GM12878 (cell line): ENCODE measurements around the gene C2CD5.

Source experiments
- ATF7 ChIP-seq: fragments of 450-650 bp; IDR thresholded peaks from 2 replicates; pipeline ENCODE4 v1.6.1; 2016; ENCODE audit warnings: low read depth, mild to moderate bottlenecking
- CTCF ChIP-seq, 3 experiments: IDR thresholded peaks in 2 of 3; conservative IDR thresholded peaks in 1 of 3; 2 replicates each; pipeline ENCODE4 v1.5.1; 2011; ENCODE audit warnings: low read depth in 3 of 3, low read length in 3 of 3, mild to moderate bottlenecking in 3 of 3, control low read depth in 2 of 3, moderate library complexity in 2 of 3, inconsistent platforms in 1 of 3, mixed read lengths in 1 of 3; ENCODE audit not compliant: control insufficient read depth in 2 of 3, insufficient read depth in 1 of 3; ENCODE audit errors: extremely low read depth in 1 of 3
- E2F4 ChIP-seq: IDR thresholded peaks from 2 replicates; pipeline ENCODE4 v1.6.1; 2012; ENCODE audit warnings: low read depth, low read length, improper control_type of control experiment
- FOS ChIP-seq: IDR thresholded peaks from 3 replicates; pipeline ENCODE4 v1.6.1; 2011; ENCODE audit warnings: borderline replicate concordance; ENCODE audit not compliant: insufficient read length; ENCODE audit errors: extremely low read depth
- GABPA ChIP-seq: IDR thresholded peaks from 2 replicates; pipeline ENCODE4 v1.6.1; 2014; ENCODE audit warnings: antibody characterized with exemption, low read depth, mild to moderate bottlenecking, inconsistent platforms
- NFIC ChIP-seq: IDR thresholded peaks from 2 replicates; pipeline ENCODE4 v1.6.1; 2012; ENCODE audit warnings: low read depth, mild to moderate bottlenecking, inconsistent platforms, low read length, moderate library complexity
- SIX5 ChIP-seq: IDR thresholded peaks from 2 replicates; pipeline ENCODE4 v1.6.1; 2011; ENCODE audit warnings: mild to moderate bottlenecking, low read depth, low read length, moderate library complexity; ENCODE audit not compliant: severe bottlenecking
- SMARCA5 ChIP-seq: fragments of 450-650 bp; IDR thresholded peaks from 2 replicates; pipeline ENCODE4 v1.6.1; 2017; ENCODE audit warnings: mild to moderate bottlenecking
- SMC3 ChIP-seq: IDR thresholded peaks from 2 replicates; pipeline ENCODE4 v1.6.1; 2011; ENCODE audit warnings: low read length, improper control_type of control experiment, borderline replicate concordance
- SREBF2 ChIP-seq: IDR thresholded peaks from 2 replicates; pipeline ENCODE4 v1.6.1; 2012; ENCODE audit warnings: mild to moderate bottlenecking, low read length
- TARDBP ChIP-seq: IDR thresholded peaks from 2 replicates; pipeline ENCODE4 v1.6.1; 2016; ENCODE audit warnings: borderline replicate concordance

DNA sequence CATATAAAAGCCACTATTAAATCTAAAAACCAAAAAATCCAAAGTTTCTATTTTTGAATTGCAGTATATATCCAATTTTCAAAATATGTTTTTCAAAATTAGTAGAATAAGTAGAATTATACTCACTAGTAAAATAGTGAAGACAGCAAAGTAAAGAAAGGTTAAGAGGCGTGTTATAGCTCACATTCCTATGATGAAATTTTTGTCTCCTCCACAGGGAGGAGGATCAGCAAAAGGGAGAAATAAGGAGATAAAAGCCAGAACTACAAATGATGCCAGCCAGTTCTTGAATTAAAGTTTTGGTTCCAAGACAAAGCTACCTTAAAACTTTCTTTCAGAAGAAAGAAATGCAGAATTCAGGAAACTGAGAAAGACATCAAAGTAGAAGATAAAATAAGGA is 50.0 kb downstream of the C2CD5 start:
- TF ChIP-seq SREBF2 (no peak), FOS (no peak), CTCF (IDR thresholded peaks at IDR 0.05 in 2 of 3, conservative IDR thresholded peaks at IDR 0.05 in 1 of 3; ENCODE audit: control insufficient read depth in 2 of 3, extremely low read depth in 1 of 3, insufficient read depth in 1 of 3, low read depth in 3 of 3, low read length in 3 of 3) (no peak), TARDBP (no peak), SMARCA5 (no peak), NFIC (no peak), GABPA (no peak), ATF7 (no peak), SIX5 (no peak), E2F4 (no peak), SMC3 (no peak)
